22Rv1 (cell line): ENCODE results near the gene PCDH9.

Experiments
- ZFX ChIP-seq: fragments of 450-650 bp; IDR thresholded peaks from 2 replicates; pipeline ENCODE4 v1.6.1; 2017; ENCODE audit warnings: antibody characterized with exemption, borderline replicate concordance
- TF ChIP-seq, protein P1 (sequence below): fragments of 450-650 bp; IDR thresholded peaks from 2 replicates; pipeline ENCODE4 v1.5.1; 2017; ENCODE audit warnings: mild to moderate bottlenecking

DNA sequence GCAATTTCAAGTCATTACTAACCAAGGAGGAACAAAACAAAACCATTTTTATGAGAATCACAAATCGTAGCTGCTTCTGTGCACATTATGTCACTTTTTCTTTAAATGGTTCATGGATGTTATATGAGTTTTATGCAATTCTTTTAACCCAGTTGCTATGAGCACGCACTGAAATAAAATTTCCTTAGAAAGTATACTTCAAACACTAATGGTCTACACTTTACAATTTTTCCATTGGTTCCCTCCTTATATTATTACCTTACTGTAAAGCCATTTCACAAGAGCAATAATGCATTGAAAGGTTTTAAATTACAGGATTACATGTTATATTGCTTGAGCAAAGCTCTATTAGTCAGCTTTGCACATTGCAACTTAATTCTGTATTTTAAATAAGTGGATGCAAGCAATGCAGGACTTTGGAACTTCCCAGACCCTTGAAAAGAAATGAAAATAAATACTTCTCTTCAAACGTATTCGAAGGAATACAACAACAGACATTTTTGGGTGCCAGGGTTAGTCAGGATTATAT lies 318.7 kb downstream of the PCDH9 start:
- TF ChIP-seq, protein P1, sequence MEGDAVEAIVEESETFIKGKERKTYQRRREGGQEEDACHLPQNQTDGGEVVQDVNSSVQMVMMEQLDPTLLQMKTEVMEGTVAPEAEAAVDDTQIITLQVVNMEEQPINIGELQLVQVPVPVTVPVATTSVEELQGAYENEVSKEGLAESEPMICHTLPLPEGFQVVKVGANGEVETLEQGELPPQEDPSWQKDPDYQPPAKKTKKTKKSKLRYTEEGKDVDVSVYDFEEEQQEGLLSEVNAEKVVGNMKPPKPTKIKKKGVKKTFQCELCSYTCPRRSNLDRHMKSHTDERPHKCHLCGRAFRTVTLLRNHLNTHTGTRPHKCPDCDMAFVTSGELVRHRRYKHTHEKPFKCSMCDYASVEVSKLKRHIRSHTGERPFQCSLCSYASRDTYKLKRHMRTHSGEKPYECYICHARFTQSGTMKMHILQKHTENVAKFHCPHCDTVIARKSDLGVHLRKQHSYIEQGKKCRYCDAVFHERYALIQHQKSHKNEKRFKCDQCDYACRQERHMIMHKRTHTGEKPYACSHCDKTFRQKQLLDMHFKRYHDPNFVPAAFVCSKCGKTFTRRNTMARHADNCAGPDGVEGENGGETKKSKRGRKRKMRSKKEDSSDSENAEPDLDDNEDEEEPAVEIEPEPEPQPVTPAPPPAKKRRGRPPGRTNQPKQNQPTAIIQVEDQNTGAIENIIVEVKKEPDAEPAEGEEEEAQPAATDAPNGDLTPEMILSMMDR = no peak
- no peak for TF ChIP-seq ZFX
